Left lung (tissue), 10 donors: Measurements from ENCODE around the gene ART1. TPM values are rescaled to one million over a fixed set of nuclear protein-coding genes. Genes with fewer than 3 reads are reported as not detected.

Experiments
- ATAC-seq: fragments of 200-7000 bp; cut with Tn5 transposase; one replicate; pipeline ENCODE4 v1.9.1; 2020; ENCODE audit warnings: moderate library complexity
- DNase-seq, 4 donors: peaks; one replicate each; pipeline ENCODE4 v3.0.0-alpha.2; 2013 to 2020
- H3K27ac ChIP-seq, 2 donors: fragments of 200-600 bp; sonication (generic) in 1 of 2; one replicate each; pipeline versions ENCODE4 v1.5.0 to v1.8.0; 2020 to 2021
- H3K27me3 ChIP-seq, 2 donors: fragments of 200-600 bp; sonication (generic) in 1 of 2; one replicate each; pipeline versions ENCODE4 v1.5.0 to v1.8.0; 2020 to 2021
- H3K36me3 ChIP-seq, 2 donors: fragments of 200-600 bp; sonication (generic) in 1 of 2; one replicate each; pipeline versions ENCODE4 v1.5.0 to v1.8.0; 2020 to 2021
- H3K4me1 ChIP-seq, 2 donors: fragments of 200-600 bp; one replicate each; pipeline ENCODE4 v1.8.0; 2021
- H3K4me3 ChIP-seq, 2 donors: fragments of 200-600 bp; sonication (generic) in 1 of 2; one replicate each; pipeline versions ENCODE4 v1.5.0 to v1.8.0; 2020 to 2021; ENCODE audit warnings: mild to moderate bottlenecking in 1 of 2
- H3K9me3 ChIP-seq, 2 donors: fragments of 200-600 bp; sonication (generic) in 1 of 2; one replicate each; pipeline versions ENCODE4 v1.5.0 to v1.8.0; 2020 to 2021
- CTCF ChIP-seq, 2 donors: fragments of 200-600 bp; sonication (generic) in 1 of 2; IDR thresholded peaks; one replicate each; pipeline versions ENCODE4 v1.5.0 to v1.8.0; 2021; ENCODE audit warnings: antibody characterized with exemption in 2 of 2
- intact Hi-C, 2 donors: fragments of 100-400 bp; cut with DNase I; formaldehyde crosslinking; loops; one replicate each; pipeline versions ENCODE4 v1.11.2 to v1.14.2; 2022
- polyA plus RNA-seq, 6 donors: library from polyadenylated mRNA; unstranded; fragments of 120-200 nt; gene quantifications; one replicate each; pipeline ENCODE4 v1.2.1, GENCODE V29; 2013; ENCODE audit not compliant: insufficient read length in 6 of 6
- total RNA-seq, 2 donors: library from RNA; stranded (reverse); fragmentation: NEBNext Ultra II Directional; extraction: Animal tissue kit (Norgen Biotek cat#: 25700); gene quantifications; one replicate each; pipeline ENCODE4 v1.2.1, GENCODE V29; 2021
- donor health status: DM: no; HTN: yes; CAD: no.
- donor health status: DM: no; HTN: no; CAD: no.

The ART1 gene
- total and polyA plus RNA-seq, 8 donors: 0.13 to 0.55 (median 0.32) TPM; not detected in 4

- intact Hi-C loops: no loop called here
- no peak for ATAC-seq
- DNase-seq: no peak
- Histone ChIP-seq H3K9me3 (no peaks in the 10 kb centered on the region), H3K27me3 (no peaks in the 10 kb centered on the region), H3K4me1 (no peaks in the 10 kb centered on the region), H3K27ac (no peak overlapping the region), H3K36me3 (peaks cover 0 to 100% of the 10 kb centered on the region in 2 donors), H3K4me3 (no peak overlapping the region)
- no peak for TF ChIP-seq CTCF (IDR thresholded peaks at IDR 0.05)
Observed at GRCh38 chr11:3674189-3674588, 29.3 kb downstream of the ART1 start.

- Histone ChIP-seq H3K36me3 (peaks cover 0 to 100% of the 10 kb centered on the region in 2 donors), H3K27me3 (no peaks in the 10 kb centered on the region), H3K4me3 (no peak overlapping the region), H3K9me3 (no peaks in the 10 kb centered on the region), H3K27ac (no peak overlapping the region), H3K4me1 (no peaks in the 10 kb centered on the region)
- DNase-seq (no peak), ATAC-seq (no peak)
- TF ChIP-seq CTCF (IDR thresholded peaks at IDR 0.05): no peak
- intact Hi-C loops: no loop called here
Observed at GRCh38 chr11:3675971-3676370, 31.0 kb downstream of the ART1 start.

- H3K4me3 ChIP-seq: no peak overlapping the region
- DNase-seq (no peak), ATAC-seq (no peak)
- no peaks in the 10 kb centered on the region for H3K4me1 ChIP-seq
- intact Hi-C loops: no loop called here
- no peak for TF ChIP-seq CTCF (IDR thresholded peaks at IDR 0.05)
- H3K27ac ChIP-seq: no peak overlapping the region
- H3K36me3 ChIP-seq: peaks cover 6 to 100% of the 10 kb centered on the region in 2 donors
- H3K9me3 ChIP-seq: no peaks in the 10 kb centered on the region
- no peaks in the 10 kb centered on the region for H3K27me3 ChIP-seq
Observed at GRCh38 chr11:3679077-3679476, 34.1 kb downstream of the ART1 start.

GRCh38 chr11:3683039-3683438 lies 38.1 kb downstream of the ART1 start:
- H3K36me3 ChIP-seq: peaks cover 6 to 100% of the 10 kb centered on the region in 2 donors
- no peak overlapping the region for H3K4me3 ChIP-seq
- no peak for TF ChIP-seq CTCF (IDR thresholded peaks at IDR 0.05)
- H3K27ac ChIP-seq: no peak overlapping the region
- no peak for DNase-seq
- no peaks in the 10 kb centered on the region for H3K27me3 ChIP-seq
- intact Hi-C loops: no loop called here
- H3K9me3 ChIP-seq: no peaks in the 10 kb centered on the region
- no peak for ATAC-seq
- H3K4me1 ChIP-seq: no peaks in the 10 kb centered on the region

- Histone ChIP-seq H3K4me3 (no peak overlapping the region), H3K4me1 (no peaks in the 10 kb centered on the region), H3K9me3 (no peaks in the 10 kb centered on the region), H3K27ac (no peak overlapping the region), H3K27me3 (no peaks in the 10 kb centered on the region), H3K36me3 (peaks cover 6 to 100% of the 10 kb centered on the region in 2 donors)
- intact Hi-C loops: no loop called here
- no peak for TF ChIP-seq CTCF (IDR thresholded peaks at IDR 0.05)
- ATAC-seq (no peak), DNase-seq (no peak)
Observed at GRCh38 chr11:3684129-3684818, 39.3 kb downstream of the ART1 start.
